HCT116 (cell line): ENCODE data around the gene PPP4R3A.

ENCODE experiments used
- CTCF ChIP-seq, 3 experiments: fragments of 200-600 bp in 1 of 3; sonication (generic) in 1 of 3; IDR thresholded peaks in 2 of 3; conservative IDR thresholded peaks in 1 of 3; 2 replicates each; pipeline ENCODE4 v1.5.1; 2012 to 2017; ENCODE audit warnings: low read depth in 2 of 3, low read length in 2 of 3, antibody characterized with exemption in 1 of 3, borderline replicate concordance in 1 of 3, control low read depth in 1 of 3, mild to moderate bottlenecking in 1 of 3, mixed read lengths in 1 of 3, mixed run types in 1 of 3, moderate library complexity in 1 of 3; ENCODE audit not compliant: insufficient read depth in 1 of 3
- POLR2A ChIP-seq: IDR thresholded peaks from 2 replicates; pipeline ENCODE4 v1.7.0; 2011; ENCODE audit warnings: borderline replicate concordance; ENCODE audit not compliant: insufficient read depth, insufficient read length; ENCODE audit errors: extremely low read depth
- SIN3A ChIP-seq: IDR thresholded peaks from 2 replicates; pipeline ENCODE4 v1.6.1; 2012; ENCODE audit warnings: low read depth
- SRF ChIP-seq: IDR thresholded peaks from 2 replicates; pipeline ENCODE4 v1.6.1; 2012; ENCODE audit warnings: low read depth
- TCF7L2 ChIP-seq: IDR thresholded peaks from 2 replicates; pipeline ENCODE4 v1.7.0; 2011; ENCODE audit warnings: borderline replicate concordance, inconsistent platforms; ENCODE audit not compliant: insufficient read depth, insufficient read length; ENCODE audit errors: extremely low read depth
- ZBTB33 ChIP-seq: IDR thresholded peaks from 2 replicates; pipeline ENCODE4 v1.6.1; 2011; ENCODE audit warnings: mild to moderate bottlenecking, low read length, moderate library complexity; ENCODE audit not compliant: insufficient replicate concordance; ENCODE audit errors: extremely low read depth
- ZNF274 ChIP-seq: fragments of 200-500 bp; sonication (Bioruptor generic); IDR thresholded peaks from 2 replicates; pipeline ENCODE4 v1.6.1; 2014; ENCODE audit warnings: mild to moderate bottlenecking, low read depth, low read length, inconsistent platforms

GRCh38 chr14:91418387-91419043, 91.6 kb downstream of the PPP4R3A start:
- TF ChIP-seq POLR2A (no peak), ZNF274 (no peak), TCF7L2 (no peak), ZBTB33 (no peak), SIN3A (no peak), CTCF (IDR thresholded peaks at IDR 0.05 in 2 of 3, conservative IDR thresholded peaks at IDR 0.05 in 1 of 3; ENCODE audit: borderline replicate concordance in 1 of 3, insufficient read depth in 1 of 3, low read depth in 2 of 3, low read length in 2 of 3) (peak; percentile 63 to 97 (median 93); a peak in 5 of 6 replicates), SRF (no peak)
